ENCODE data around the gene SOX10. TPM values are rescaled to one million over a fixed set of nuclear protein-coding genes. Genes with fewer than 3 reads are reported as not detected.

Gene SOX10
- total RNA-seq, 1 experiment from 2014 or later: 2.7 TPM

- TF ChIP-seq STAT6 (CRISPR knock-in tag; conservative IDR thresholded peaks at IDR 0.05; ENCODE audit: low read depth): no peak
Observed at GRCh38 chr22:37924386-37925065, 59.8 kb downstream of the SOX10 start (continued).

- no peak for DNase-seq (ENCODE audit: low spot score)
- POLR2A ChIA-PET: no interaction called here
- Mint-ChIP-seq H3K4me3 (no peak overlapping the region), H3K36me3 (peaks cover 11% of the 10 kb centered on the region), H3K27ac (peak overlapping the region; percentile 65; the same call in 1 of the 2 replicates), H3K27me3 (ENCODE audit: low read depth) (no peaks in the 10 kb centered on the region; the same call in 1 of the 2 replicates), H3K4me1 (no peaks in the 10 kb centered on the region), H3K9me3 (no peaks in the 10 kb centered on the region)
- CTCF ChIA-PET: interaction anchor here (0.7 to 2.4 kb wide), 3 partner anchors 10 to 106 kb away, joined by 4 to 9 read pairs (median 4); partner anchors contain the start of gene MICALL1
- TF ChIP-seq SMAD4 (CRISPR knock-in tag; IDR thresholded peaks at IDR 0.05) (no peak), CBFB (CRISPR knock-in tag; IDR thresholded peaks at IDR 0.05; ENCODE audit: low read depth) (no peak), TP53 (CRISPR knock-in tag; IDR thresholded peaks at IDR 0.05) (no peak), SP1 (CRISPR knock-in tag; conservative IDR thresholded peaks at IDR 0.05) (no peak), RELA (CRISPR knock-in tag; IDR thresholded peaks at IDR 0.05; ENCODE audit: borderline replicate concordance) (no peak), ATF3 (CRISPR knock-in tag; conservative IDR thresholded peaks at IDR 0.05) (no peak), USF2 (CRISPR knock-in tag; IDR thresholded peaks at IDR 0.05) (no peak), ZNF671 (CRISPR knock-in tag; IDR thresholded peaks at IDR 0.05) (no peak), ZNF423 (CRISPR knock-in tag; IDR thresholded peaks at IDR 0.05) (no peak), GABPB1 (CRISPR knock-in tag; IDR thresholded peaks at IDR 0.05) (no peak), ATF2 (CRISPR knock-in tag; IDR thresholded peaks at IDR 0.05; ENCODE audit: borderline replicate concordance, low read depth) (no peak), CTCF (IDR thresholded peaks at IDR 0.05) (no peak), CREM (CRISPR knock-in tag; IDR thresholded peaks at IDR 0.05) (no peak), ZNF532 (CRISPR knock-in tag; IDR thresholded peaks at IDR 0.05; ENCODE audit: borderline replicate concordance) (no peak), PRRX2 (CRISPR knock-in tag; IDR thresholded peaks at IDR 0.05) (no peak), AR (CRISPR knock-in tag; IDR thresholded peaks at IDR 0.05) (no peak)
- ATAC-seq: no peak
Observed at GRCh38 chr22:37923927-37924326, 60.4 kb downstream of the SOX10 start.

All from WTC11 (cell line).